Activated CD4-positive, alpha-beta T cell treated with anti-CD3 and anti-CD28 coated beads, Interleukin-2, amount 10 ng/mL, durations not matched to agents 7 days and 5 days (primary cell): ENCODE measurements around the gene ARHGAP12. TPM values are rescaled to one million over a fixed set of nuclear protein-coding genes. Genes with fewer than 3 reads are reported as not detected.
A peak's percentile ranks its signal among the peaks of the same experiment; 100 is the strongest.

ENCODE experiments used
- CTCF ChIA-PET: fragments of 350-600 bp; sonication (Branson Sonifier 250); formaldehyde crosslinking; loops from one replicate; lab custom pipeline; 2021; ENCODE audit warnings: antibody characterized with exemption; lab: Charles Lee
- POLR2A ChIA-PET: fragments of 350-600 bp; sonication (Branson Sonifier 250); formaldehyde crosslinking; loops from one replicate; lab custom pipeline; 2021; ENCODE audit warnings: antibody characterized with exemption; lab: Charles Lee
- DNase-seq: peaks from one replicate; pipeline ENCODE4 v3.0.0-alpha.2; 2020
- H3K27ac Mint-ChIP-seq: one replicate; pipeline ENCODE4 v1.8.0; 2021; ENCODE audit warnings: mild to moderate bottlenecking, moderate library complexity, mixed read lengths
- H3K27me3 Mint-ChIP-seq: one replicate; pipeline ENCODE4 v1.8.0; 2021; ENCODE audit warnings: mixed read lengths
- H3K36me3 Mint-ChIP-seq: one replicate; pipeline ENCODE4 v1.8.0; 2021; ENCODE audit warnings: low read depth, mixed read lengths
- H3K4me1 Mint-ChIP-seq: one replicate; pipeline ENCODE4 v1.8.0; 2021; ENCODE audit warnings: mixed read lengths
- H3K4me3 Mint-ChIP-seq: one replicate; pipeline ENCODE4 v1.8.0; 2021; ENCODE audit warnings: mild to moderate bottlenecking, moderate library complexity, mixed read lengths
- H3K9me3 Mint-ChIP-seq: one replicate; pipeline ENCODE4 v1.8.0; 2021; ENCODE audit warnings: mixed read lengths
- total RNA-seq, 2 experiments: library from RNA; stranded (reverse); gene quantifications; one replicate each; pipeline ENCODE4 v1.2.3, GENCODE V29; 2021

The ARHGAP12 gene
- total RNA-seq, 2 experiments from 2014 or later, result 15.1 to 15.4 TPM

DNA sequence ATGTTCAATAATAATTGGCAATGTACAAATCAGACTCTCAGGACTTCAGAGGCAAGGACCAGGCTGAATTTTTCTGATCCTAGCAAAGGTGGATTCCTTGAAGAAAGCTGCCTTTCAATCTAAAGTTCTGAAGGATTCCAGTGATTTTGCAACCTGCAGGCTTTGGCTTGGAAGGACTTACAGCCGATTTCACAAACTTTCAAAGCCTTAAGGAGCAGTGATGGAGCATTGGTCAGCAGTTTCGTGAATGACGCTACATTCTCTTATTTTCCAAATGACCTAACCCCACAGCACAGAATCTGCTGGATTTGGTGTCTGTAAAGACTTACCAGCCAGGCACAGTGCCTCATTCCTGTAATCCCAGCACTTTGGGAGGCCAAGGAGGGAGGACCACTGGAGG, 167.5 kb downstream of the ARHGAP12 start:
- H3K27me3 Mint-ChIP-seq, result peaks cover 2% of the 10 kb centered on the region
- H3K4me3 Mint-ChIP-seq, result peak overlapping the region; percentile 80
- peaks cover 15% of the 10 kb centered on the region for H3K4me1 Mint-ChIP-seq
- H3K36me3 Mint-ChIP-seq, result no peaks in the 10 kb centered on the region
- peak overlapping the region; percentile 94 for H3K27ac Mint-ChIP-seq
- ChIA-PET POLR2A (no interaction called here), CTCF (interaction anchor here (0.6 to 1.0 kb wide), 3 partner anchors 9 to 101 kb away, joined by 3 read pairs; no protein-coding TSS in a partner anchor)
- H3K9me3 Mint-ChIP-seq, result peaks cover 6% of the 10 kb centered on the region
- DNase-seq, result no peak

- DNase-seq, result no peak
- CTCF ChIA-PET, result interaction anchor here (0.6 to 1.3 kb wide), 3 partner anchors 9 to 102 kb away, joined by 3 to 5 read pairs (median 3); no protein-coding TSS in a partner anchor
- H3K27me3 Mint-ChIP-seq, result no peaks in the 10 kb centered on the region
- no peaks in the 10 kb centered on the region for H3K36me3 Mint-ChIP-seq
- H3K9me3 Mint-ChIP-seq, result peaks cover 6% of the 10 kb centered on the region
- peak overlapping the region; percentile 94 for H3K27ac Mint-ChIP-seq
- H3K4me3 Mint-ChIP-seq, result peak overlapping the region; percentile 80
- H3K4me1 Mint-ChIP-seq, result peaks cover 15% of the 10 kb centered on the region
- POLR2A ChIA-PET, result no interaction called here
Observed at GRCh38 chr10:31760674-31761081, 168.0 kb downstream of the ARHGAP12 start.

GRCh38 chr10:31759799-31760626, 168.6 kb downstream of the ARHGAP12 start:
- peaks cover 6% of the 10 kb centered on the region for H3K9me3 Mint-ChIP-seq
- peak; percentile 97 for DNase-seq
- H3K4me1 Mint-ChIP-seq, result peaks cover 15% of the 10 kb centered on the region
- peak overlapping the region; percentile 80 for H3K4me3 Mint-ChIP-seq
- no peaks in the 10 kb centered on the region for H3K27me3 Mint-ChIP-seq
- POLR2A ChIA-PET, result interaction anchor here (0.7 to 1.0 kb wide), 3 partner anchors 15 to 158 kb away, joined by 3 to 4 read pairs (median 3); no protein-coding TSS in a partner anchor
- CTCF ChIA-PET, result interaction anchor here (0.6 to 1.3 kb wide), 3 partner anchors 10 to 480 kb away, joined by 3 to 5 read pairs (median 3); no protein-coding TSS in a partner anchor
- peak overlapping the region; percentile 94 for H3K27ac Mint-ChIP-seq
- H3K36me3 Mint-ChIP-seq, result no peaks in the 10 kb centered on the region

DNA sequence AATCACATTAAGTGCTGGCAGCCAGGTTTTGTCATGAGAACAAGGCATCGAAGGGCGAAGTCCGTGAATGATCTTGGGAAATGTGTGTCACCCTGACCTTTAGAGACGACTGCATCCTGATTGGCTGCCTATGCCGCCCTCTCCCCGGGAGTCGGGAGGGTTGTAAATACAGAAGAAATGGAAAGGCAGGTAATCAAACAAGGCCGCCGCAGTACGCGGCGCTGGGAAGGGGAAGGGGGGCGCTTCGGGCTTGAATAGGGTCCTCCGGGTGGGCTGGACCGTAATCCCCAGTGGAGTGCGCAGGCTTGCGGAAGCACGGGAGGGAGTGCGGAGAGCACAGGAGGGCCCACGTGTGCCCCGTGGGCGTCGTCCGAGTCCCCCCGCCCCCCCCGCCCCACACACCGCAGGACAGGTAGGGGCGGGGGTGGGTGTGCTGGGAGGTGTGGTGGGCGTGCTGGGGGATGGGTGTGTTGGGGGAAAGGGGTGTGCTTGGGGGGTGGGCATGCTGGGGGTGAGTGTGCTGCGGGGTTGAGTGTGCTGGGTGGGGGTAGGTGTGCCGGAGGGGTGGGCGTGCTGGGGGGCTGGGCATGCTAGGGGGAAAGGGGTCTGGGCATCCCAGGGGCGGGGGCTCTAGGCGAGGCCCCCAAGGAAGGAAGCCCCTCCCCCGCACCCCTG, 169.4 kb downstream of the ARHGAP12 start:
- ChIA-PET POLR2A (interaction anchor here (0.8 to 1.0 kb wide), 2 partner anchors 14 to 157 kb away, joined by 3 read pairs; no protein-coding TSS in a partner anchor), CTCF (interaction anchor here (1.3 kb wide), 1 partner anchor 30 kb away, joined by 5 read pairs; no protein-coding TSS in a partner anchor)
- Mint-ChIP-seq H3K9me3 (peaks cover 4% of the 10 kb centered on the region), H3K27me3 (no peaks in the 10 kb centered on the region), H3K36me3 (no peaks in the 10 kb centered on the region), H3K27ac (peak overlapping the region; percentile 94), H3K4me3 (peak overlapping the region; percentile 89), H3K4me1 (peaks cover 15% of the 10 kb centered on the region)
- peak; percentile 24 for DNase-seq

DNA sequence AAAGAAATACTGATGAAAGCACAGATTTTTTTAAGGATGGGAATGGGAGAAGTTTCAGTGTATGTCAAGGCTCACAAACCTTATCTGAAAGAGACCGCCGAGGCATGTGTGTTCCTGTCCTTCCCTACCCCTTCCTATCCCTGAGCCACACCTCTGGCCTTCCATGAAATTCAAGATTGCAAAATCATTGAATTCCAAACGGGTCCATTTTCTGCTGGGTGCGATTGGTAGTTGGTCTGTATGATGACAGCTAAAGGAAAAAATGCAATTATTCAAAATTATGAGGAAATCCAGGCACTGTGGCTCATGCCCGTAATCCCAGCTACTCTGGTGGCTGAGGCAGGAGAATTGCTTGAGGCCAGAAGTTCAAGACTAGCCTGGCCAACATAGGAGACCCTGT, 170.1 kb downstream of the ARHGAP12 start:
- peak overlapping the region; percentile 31 for H3K4me3 Mint-ChIP-seq
- no peak for DNase-seq
- no peak overlapping the region for H3K27ac Mint-ChIP-seq
- no peaks in the 10 kb centered on the region for H3K27me3 Mint-ChIP-seq
- CTCF ChIA-PET, result no interaction called here
- no peaks in the 10 kb centered on the region for H3K36me3 Mint-ChIP-seq
- POLR2A ChIA-PET, result no interaction called here
- H3K9me3 Mint-ChIP-seq, result peaks cover 4% of the 10 kb centered on the region
- H3K4me1 Mint-ChIP-seq, result peaks cover 15% of the 10 kb centered on the region

- DNase-seq, result no peak
- Mint-ChIP-seq H3K4me3 (no peak overlapping the region), H3K4me1 (peaks cover 15% of the 10 kb centered on the region), H3K9me3 (peaks cover 4% of the 10 kb centered on the region), H3K36me3 (no peaks in the 10 kb centered on the region), H3K27me3 (no peaks in the 10 kb centered on the region), H3K27ac (no peak overlapping the region)
- CTCF ChIA-PET, result interaction anchor here (0.6 to 2.0 kb wide), 2 partner anchors 12 to 1041 kb away, joined by 3 to 6 read pairs; no protein-coding TSS in a partner anchor
- POLR2A ChIA-PET, result no interaction called here
Observed at GRCh38 chr10:31757831-31758230, 170.8 kb downstream of the ARHGAP12 start.

DNA sequence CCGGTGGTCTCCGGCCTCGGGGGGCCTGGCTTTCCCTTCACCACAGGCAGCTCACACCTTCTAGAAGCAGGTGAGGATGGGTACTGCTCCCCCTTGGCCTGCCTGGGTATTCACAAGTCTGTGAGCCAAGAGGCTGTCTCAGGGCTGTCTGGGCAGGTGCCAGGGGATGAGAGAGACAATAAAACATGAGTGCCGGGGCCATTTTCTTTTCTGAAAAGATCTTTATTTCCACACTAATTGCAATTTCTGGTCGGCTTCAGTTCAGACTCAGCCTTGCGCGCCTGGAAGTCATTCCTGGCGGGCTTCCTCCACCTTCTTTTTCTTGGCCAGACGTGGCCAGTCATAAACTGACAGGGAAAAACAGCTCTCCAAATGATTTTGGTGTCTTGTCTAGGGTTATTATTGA, 171.2 kb downstream of the ARHGAP12 start:
- no peak for DNase-seq
- Mint-ChIP-seq H3K36me3 (no peaks in the 10 kb centered on the region), H3K4me1 (peaks cover 15% of the 10 kb centered on the region), H3K27ac (no peak overlapping the region), H3K4me3 (no peak overlapping the region), H3K9me3 (peaks cover 1% of the 10 kb centered on the region), H3K27me3 (no peaks in the 10 kb centered on the region)
- ChIA-PET CTCF (interaction anchor here (0.6 to 2.0 kb wide), 2 partner anchors 11 to 1040 kb away, joined by 3 to 6 read pairs; no protein-coding TSS in a partner anchor), POLR2A (no interaction called here)

GRCh38 chr10:31756729-31757110, 171.9 kb downstream of the ARHGAP12 start:
- no peaks in the 10 kb centered on the region for H3K36me3 Mint-ChIP-seq
- no peak for DNase-seq
- ChIA-PET CTCF (interaction anchor here (2.0 kb wide), 1 partner anchor 11 kb away, joined by 6 read pairs; no protein-coding TSS in a partner anchor), POLR2A (no interaction called here)
- H3K27me3 Mint-ChIP-seq, result no peaks in the 10 kb centered on the region
- no peak overlapping the region for H3K27ac Mint-ChIP-seq
- H3K4me1 Mint-ChIP-seq, result peaks cover 18% of the 10 kb centered on the region
- H3K9me3 Mint-ChIP-seq, result no peaks in the 10 kb centered on the region
- H3K4me3 Mint-ChIP-seq, result no peak overlapping the region

DNA sequence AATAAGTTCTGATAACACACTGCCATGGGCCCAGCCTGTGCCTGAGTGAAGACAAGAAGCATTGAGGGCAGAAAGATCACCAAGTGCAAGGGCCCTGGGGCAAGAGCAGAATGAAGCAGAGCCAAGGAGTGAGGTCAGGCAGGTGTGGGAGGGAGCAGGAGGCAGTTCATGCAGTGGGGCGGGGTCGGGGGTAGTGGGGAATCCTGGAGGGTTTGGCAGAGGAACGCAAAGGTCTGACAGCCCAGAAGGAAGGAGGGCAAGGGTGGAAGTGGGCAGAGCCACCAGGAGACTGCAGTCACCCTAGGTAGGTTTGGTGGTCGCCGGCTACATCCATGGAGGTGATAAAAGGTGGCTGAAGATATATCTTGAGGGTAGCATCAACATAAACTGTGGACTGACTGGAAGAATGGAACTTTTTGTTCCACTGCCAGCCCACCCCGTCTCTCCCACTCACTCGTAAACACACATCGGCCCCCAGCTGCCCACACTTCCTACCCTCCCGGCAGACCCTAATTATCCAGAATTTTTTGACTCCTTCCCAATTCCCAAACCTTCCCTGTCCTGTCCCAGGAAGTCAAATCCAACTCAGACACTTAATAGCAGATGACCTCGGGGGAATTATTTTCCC, 172.4 kb downstream of the ARHGAP12 start:
- CTCF ChIA-PET, result interaction anchor here (1.2 to 2.0 kb wide), 3 partner anchors 10 to 12 kb away, joined by 3 to 6 read pairs (median 4); no protein-coding TSS in a partner anchor

More for the DNA sequence above, 172.4 kb downstream of the ARHGAP12 start:
- Mint-ChIP-seq H3K27ac (no peak overlapping the region), H3K36me3 (no peaks in the 10 kb centered on the region), H3K9me3 (no peaks in the 10 kb centered on the region), H3K27me3 (no peaks in the 10 kb centered on the region), H3K4me3 (no peak overlapping the region), H3K4me1 (peaks cover 22% of the 10 kb centered on the region)
- no peak for DNase-seq
- POLR2A ChIA-PET, result no interaction called here

Other genes starting within 250 kb of the ARHGAP12 start
- gene KIF5B, start 127.6 kb upstream of the ARHGAP12 start, total RNA-seq, result 10 to 100 TPM; 61.3 to 62.4 TPM